ENCODE results near the gene STK11.

- TF ChIP-seq CTCF (IDR thresholded peaks at IDR 0.05) (no peak), MAX (IDR thresholded peaks at IDR 0.05) (0 out of 2 replicates have a peak, but pooled peaks have one; percentile 24), EP300 (IDR thresholded peaks at IDR 0.05) (no peak), POLR2A (IDR thresholded peaks at IDR 0.05; ENCODE audit: low read length) (no peak), RAD21 (conservative IDR thresholded peaks at IDR 0.05 in 1 of 2, IDR thresholded peaks at IDR 0.05 in 1 of 2) (no peak), SREBF2 (IDR thresholded peaks at IDR 0.05) (no peak), ZC3H11A (IDR thresholded peaks at IDR 0.05) (no peak), PHF8 (IDR thresholded peaks at IDR 0.05; ENCODE audit: borderline replicate concordance, low read depth) (no peak), RCOR1 (IDR thresholded peaks at IDR 0.05; ENCODE audit: low read depth, low read length) (no peak)
- TF ChIP-seq, protein P1, sequence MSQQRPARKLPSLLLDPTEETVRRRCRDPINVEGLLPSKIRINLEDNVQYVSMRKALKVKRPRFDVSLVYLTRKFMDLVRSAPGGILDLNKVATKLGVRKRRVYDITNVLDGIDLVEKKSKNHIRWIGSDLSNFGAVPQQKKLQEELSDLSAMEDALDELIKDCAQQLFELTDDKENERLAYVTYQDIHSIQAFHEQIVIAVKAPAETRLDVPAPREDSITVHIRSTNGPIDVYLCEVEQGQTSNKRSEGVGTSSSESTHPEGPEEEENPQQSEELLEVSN (IDR thresholded peaks at IDR 0.05; ENCODE audit: borderline replicate concordance, low read depth), result no peak
Measured at GRCh38 chr19:1261538-1261797, 55.9 kb downstream of the STK11 start.
